Measurements from ENCODE around the gene EMCN.

DNA sequence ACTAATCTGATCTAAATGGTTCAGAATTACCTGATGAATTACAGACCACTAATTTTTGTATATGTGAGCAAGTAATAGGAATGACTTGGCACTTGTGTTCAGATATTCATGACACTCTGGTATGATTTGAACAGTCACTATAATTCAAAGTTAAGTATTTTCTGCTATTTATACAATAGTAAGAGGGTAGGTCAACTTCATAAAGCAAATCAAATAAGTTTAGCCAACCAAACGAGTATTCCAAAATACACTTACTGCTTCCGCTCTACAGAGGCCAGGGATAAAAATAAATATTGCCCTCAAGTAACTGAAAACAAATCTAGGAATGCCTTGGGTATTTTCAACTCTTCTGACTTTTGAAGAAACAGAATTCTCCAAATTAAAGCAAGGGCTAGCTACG is 9.1 kb downstream of the EMCN start:
- no peak for TF ChIP-seq CTCF (IDR thresholded peaks at IDR 0.05; ENCODE audit: insufficient read depth, low read length)
- TF ChIP-seq REST (IDR thresholded peaks at IDR 0.05; ENCODE audit: insufficient replicate concordance, low read depth) = no peak
- no peak for TF ChIP-seq GABPA (IDR thresholded peaks at IDR 0.05; ENCODE audit: low read depth)

Measured in HL-60 (cell line).